ENCODE measurements around the gene DDX41. TPM values are rescaled to one million over a fixed set of nuclear protein-coding genes. Genes with fewer than 3 reads are reported as not detected.

DDX41 gene
- total and polyA plus RNA-seq, 11 donors: 24.4 to 65.4 (median 37.7) TPM

DNA sequence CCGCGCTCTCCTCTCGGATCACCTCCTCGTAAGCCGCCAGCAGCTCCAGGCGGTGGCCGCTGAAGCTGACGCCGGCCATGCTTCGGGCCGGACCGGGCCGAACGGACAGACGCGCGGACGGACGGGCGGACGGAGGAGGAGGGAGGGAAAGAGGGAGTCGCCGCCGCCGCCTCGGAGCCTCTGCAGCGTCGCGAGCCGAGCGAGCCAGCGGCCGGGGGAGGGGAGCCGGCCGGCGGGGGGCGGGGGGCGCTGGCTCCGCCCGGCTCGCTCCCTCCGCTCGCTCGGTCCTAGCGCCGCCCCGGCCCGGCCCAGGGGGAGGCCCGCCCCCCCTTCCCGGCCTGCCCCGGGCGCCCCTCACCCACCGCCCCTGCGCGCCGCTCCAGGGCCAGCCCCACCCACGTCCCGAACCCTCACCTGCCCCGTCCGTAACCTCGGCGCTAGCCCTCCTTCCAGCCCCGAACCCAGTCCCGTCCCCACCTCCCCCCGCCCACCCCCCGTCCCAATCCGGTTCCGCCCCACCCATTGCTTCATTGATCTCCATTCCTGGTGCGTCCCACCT is 43.2 kb downstream of the DDX41 start, which contains the start of gene DBN1:
TSS of gene DBN1 (minus strand) at position 192 of the 559 bp plus-strand sequence. CDS start at position 79, 113 bp downstream.
- H3K4me1 ChIP-seq: peaks cover 0 to 68% (median 49%) of the 10 kb centered on the region in 12 donors

DNA sequence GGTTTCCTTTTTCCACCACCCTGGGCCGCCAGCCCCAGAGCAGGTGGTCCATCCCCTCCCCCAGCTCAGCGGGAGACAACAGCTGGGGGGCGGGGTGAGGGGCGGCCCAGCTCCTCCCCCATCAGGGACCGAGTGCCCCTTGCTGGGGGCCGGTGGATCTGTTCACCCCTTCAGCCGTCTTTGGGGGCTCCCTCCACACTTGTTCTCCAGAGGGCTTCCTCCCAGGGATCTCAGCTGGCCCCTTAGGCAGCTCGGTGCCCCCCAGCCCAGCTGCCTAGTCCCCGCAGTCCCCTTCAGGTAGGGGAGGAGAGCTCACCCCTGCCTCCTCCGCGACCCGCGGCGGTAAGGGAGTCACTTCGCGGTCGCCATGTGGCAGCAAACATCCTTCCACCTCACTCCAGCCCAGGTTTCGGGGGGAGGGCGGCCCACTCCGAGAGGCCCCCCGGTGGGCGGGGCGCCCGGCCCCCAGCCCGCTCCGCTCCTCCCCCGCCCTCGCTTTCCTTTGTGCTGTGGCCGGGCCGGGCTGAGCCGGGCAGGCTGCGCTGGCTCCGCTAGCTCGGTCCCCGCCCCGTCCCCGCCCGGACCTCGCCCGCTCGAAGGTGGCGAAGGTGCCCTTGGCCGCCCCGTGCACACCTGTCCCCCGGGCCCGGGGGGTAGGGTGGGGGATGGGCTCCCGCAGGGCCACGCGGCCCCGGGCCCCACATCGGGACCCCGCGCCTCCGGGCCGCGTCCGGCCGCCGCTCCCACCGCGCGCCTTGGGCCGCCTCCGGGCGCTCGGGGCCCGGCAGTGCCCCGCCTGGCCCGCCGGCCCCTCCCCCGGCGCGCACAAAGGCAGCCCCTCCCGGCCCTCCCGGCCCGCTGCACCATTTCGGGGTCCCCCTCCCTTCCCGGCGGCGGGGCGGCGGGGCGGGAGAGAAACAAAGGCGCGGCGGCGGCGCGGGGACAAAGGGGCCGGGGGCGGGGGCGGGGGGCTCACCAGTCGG is 44.0 kb downstream of the DDX41 start:
- WGBS, 4 donors: 2 to 5% (median 4%) methylated on average over 30 to 93 of the region's 93 CpGs
- intact Hi-C loops (cut with DNase I): no loop called here
- Histone ChIP-seq H3K27ac (peak overlapping the region; percentile 65 to 93 (median 84)), H3K9me3 (no peaks in the 10 kb centered on the region), H3K4me1 (peaks cover 0 to 66% (median 45%) of the 10 kb centered on the region in 12 donors), H3K4me3 (peak overlapping the region; percentile 63 to 97 (median 76)), H3K27me3 (peaks cover 0 to 31% (median 5%) of the 10 kb centered on the region in 9 donors), H3K36me3 (peaks cover 0 to 7% (median 0%) of the 10 kb centered on the region in 9 donors)
- peak in 1 of 5 donors; percentile 59 for DNase-seq
- TF ChIP-seq, protein P1, sequence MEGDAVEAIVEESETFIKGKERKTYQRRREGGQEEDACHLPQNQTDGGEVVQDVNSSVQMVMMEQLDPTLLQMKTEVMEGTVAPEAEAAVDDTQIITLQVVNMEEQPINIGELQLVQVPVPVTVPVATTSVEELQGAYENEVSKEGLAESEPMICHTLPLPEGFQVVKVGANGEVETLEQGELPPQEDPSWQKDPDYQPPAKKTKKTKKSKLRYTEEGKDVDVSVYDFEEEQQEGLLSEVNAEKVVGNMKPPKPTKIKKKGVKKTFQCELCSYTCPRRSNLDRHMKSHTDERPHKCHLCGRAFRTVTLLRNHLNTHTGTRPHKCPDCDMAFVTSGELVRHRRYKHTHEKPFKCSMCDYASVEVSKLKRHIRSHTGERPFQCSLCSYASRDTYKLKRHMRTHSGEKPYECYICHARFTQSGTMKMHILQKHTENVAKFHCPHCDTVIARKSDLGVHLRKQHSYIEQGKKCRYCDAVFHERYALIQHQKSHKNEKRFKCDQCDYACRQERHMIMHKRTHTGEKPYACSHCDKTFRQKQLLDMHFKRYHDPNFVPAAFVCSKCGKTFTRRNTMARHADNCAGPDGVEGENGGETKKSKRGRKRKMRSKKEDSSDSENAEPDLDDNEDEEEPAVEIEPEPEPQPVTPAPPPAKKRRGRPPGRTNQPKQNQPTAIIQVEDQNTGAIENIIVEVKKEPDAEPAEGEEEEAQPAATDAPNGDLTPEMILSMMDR (IDR thresholded peaks at IDR 0.05): no peak
- TF ChIP-seq POLR2A (IDR thresholded peaks at IDR 0.05): no peak
- peak in 3 of 4 donors; percentile 9 to 25 (median 12) for ATAC-seq

More for the DNA sequence above, 43.2 kb downstream of the DDX41 start, which contains the start of gene DBN1:
- Histone ChIP-seq H3K27ac (peak within 1 kb of the TSS; percentile 65 to 93 (median 84)), H3K4me3 (peak within 1 kb of the TSS; percentile 63 to 97 (median 76)), H3K36me3 (peaks cover 0 to 1% (median 0%) of the 10 kb centered on the region in 9 donors), H3K27me3 (peaks cover 0 to 31% (median 5%) of the 10 kb centered on the region in 9 donors), H3K9me3 (no peaks in the 10 kb centered on the region)
- TF ChIP-seq, protein P1 (IDR thresholded peaks at IDR 0.05): no peak
- TF ChIP-seq POLR2A (IDR thresholded peaks at IDR 0.05): no peak
- DNase-seq (peak in 2 of 5 donors; percentile 65 to 69), ATAC-seq (peak in 3 of 4 donors; percentile 18 to 59 (median 58))
- intact Hi-C loops (cut with DNase I): loop anchor here in 1 of 10 donors (2.0 kb wide), 1 partner anchor 23 kb away; the partner anchor contains the start of gene PDLIM7
- 1 to 5% (median 2%) methylated on average over 11 to 63 of the region's 69 CpGs for WGBS, 4 donors

DNA sequence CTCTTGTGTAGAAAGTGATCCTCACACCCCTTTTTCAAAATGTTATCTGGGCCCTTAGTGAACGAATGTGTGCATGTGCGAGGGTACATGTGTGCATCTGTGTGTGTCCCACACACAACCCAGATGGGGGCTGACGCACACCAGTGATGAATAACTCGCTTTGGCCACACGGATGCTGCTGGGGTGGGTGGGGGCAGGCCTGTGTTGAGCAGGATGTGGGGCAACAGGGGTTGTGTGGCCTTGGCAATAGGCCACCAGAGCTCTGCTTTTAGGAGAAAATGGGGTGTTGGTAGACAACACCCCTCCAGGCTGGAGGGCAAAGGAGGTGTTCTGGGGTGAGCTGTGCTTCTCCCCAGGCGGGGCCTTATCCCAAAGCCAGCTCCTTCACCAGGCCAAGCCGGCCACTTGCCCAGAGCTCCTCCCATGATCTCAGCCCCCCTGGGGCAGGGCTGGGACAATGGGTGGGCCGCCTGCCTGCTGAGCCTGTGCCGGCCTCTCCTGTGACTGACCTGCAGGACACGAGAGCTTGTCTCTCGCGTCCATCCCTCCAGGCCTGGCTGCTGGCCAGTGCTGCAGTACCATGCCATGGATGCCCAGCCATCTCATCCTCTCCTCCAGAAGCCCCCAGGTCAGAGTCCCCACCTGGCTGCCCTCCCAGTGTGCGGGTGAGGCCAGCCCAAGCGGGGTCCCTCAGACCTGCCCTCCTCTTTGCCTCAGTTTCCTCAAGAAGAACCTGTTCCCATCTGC is 45.0 kb downstream of the DDX41 start:
- Histone ChIP-seq H3K4me3 (peak overlapping the region; percentile 63 to 97 (median 76)), H3K36me3 (peaks cover 0 to 16% (median 8%) of the 10 kb centered on the region in 9 donors), H3K4me1 (peaks cover 0 to 60% (median 44%) of the 10 kb centered on the region in 12 donors), H3K9me3 (no peaks in the 10 kb centered on the region), H3K27ac (peak overlapping the region; percentile 65 to 93 (median 84)), H3K27me3 (peaks cover 0 to 31% (median 5%) of the 10 kb centered on the region in 9 donors)
- ATAC-seq (peak; percentile 49 to 74 (median 52)), DNase-seq (peak in 3 of 5 donors; percentile 73 to 82 (median 78))
- 46 to 62% (median 54%) methylated on average over 8 to 14 of the region's 14 CpGs for WGBS, 4 donors
- TF ChIP-seq, protein P1 (IDR thresholded peaks at IDR 0.05): no peak
- no peak for TF ChIP-seq POLR2A (IDR thresholded peaks at IDR 0.05)
- intact Hi-C loops (cut with DNase I): no loop called here

Measured in heart left ventricle (tissue), 16 donors.